Stimulated activated CD4-positive, alpha-beta T cell treated with anti-CD3 and anti-CD28 coated beads, Interleukin-12 subunit alpha, Interleukin-12 subunit beta, amount 100 ng/mL, for 24 hours (primary cell): ENCODE data around the gene TOM1L1.

ENCODE experiments used
- DNase-seq, 2 experiments: peaks; one replicate each; pipeline ENCODE4 v3.0.0-alpha.2; 2020; ENCODE audit warnings: low read depth in 2 of 2

Gene TOM1L1

DNA sequence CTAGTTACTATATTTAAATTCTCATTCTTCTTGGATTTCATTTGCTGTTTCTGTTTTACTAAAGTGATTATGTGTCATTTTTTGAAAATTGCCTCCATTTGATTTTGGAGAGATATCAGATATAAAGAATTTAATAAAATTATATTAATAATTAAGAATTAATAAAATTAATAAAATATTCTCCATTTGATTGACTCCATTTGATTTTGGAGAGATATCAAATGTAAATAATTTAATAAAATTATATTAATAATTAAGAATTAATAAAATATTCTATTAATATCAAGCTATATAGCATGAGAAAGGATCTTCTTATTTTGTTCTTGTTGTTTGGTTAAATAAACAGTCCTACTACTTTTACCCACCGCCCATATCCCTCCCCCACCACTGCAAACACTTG lies 90.9 kb downstream of the TOM1L1 start:
- no peak for DNase-seq

DNA sequence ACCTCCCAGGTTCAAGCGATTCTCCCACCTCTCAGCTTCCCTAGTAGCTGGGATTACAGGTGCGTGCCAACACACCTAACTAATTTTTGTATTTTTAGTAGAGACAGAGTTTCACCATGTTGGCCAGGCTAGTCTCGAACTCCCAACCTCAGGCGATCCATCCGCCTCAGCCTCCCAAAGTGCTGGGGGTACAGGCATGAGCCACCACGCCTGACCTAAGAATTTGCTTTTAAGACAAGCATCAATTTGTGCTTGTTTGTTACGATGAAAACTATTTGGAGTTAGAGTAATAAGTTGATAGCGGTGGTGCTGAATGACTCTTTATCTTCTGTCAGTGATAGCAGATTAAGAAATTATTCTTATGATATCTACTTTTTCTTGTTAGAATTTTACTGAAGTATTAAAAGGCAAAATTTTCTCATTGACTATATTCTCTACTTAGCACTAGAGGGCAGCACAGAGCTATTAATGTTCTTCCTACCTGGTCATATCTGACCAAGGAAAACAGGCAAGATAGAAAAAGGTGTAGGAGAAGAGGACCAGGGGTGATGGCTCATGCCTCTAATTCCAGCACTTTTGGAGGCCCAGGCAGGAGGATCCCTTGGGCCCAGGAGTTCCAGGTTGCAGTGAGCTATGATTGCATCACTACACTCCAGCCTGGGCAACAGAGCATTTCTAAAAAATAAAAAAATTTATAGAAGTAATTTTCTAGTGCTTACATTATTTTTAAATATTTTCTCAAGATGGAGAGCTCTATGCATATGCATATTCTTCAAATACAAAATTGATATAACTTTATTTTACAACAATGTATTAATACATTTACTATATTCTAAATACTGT lies 92.4 kb downstream of the TOM1L1 start:
- no peak for DNase-seq

DNA sequence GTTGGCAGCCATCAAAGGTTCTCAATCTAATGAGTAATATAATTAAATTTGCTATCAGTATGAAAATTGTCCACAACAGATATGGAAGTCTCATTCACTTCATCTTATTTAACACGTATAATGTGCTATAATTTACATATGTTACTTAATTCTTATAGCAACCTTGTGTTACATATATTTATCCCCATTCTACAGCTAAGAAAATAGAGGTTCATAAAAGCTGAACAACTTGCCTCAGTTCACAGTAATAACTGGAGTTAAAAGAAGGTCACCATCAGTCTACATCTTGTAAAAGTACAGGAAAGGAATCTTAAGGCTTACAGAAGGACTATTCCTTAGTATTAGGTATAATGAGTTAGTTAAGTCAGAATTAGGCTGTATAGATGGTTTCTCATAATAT lies 95.8 kb downstream of the TOM1L1 start:
- no peak for DNase-seq

DNA sequence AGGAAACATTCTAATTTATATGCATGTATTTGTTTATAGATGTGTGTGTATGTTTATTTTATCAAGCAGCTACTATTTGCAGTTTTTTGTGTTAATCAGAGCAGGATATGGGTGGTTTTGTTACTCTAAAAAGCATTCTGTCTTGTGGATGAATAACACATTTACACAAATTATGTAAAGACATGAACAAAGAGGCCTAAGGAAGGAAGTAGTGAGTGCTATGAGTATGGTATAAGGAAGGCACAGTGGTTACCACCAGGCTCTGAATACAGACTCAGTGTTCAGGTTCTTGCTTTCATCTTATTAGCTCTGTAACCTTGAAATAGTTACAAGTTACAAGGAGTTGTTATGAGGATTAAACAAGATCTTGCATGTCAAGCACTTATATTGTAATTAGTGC lies 101.8 kb downstream of the TOM1L1 start:
- no peak for DNase-seq

DNA sequence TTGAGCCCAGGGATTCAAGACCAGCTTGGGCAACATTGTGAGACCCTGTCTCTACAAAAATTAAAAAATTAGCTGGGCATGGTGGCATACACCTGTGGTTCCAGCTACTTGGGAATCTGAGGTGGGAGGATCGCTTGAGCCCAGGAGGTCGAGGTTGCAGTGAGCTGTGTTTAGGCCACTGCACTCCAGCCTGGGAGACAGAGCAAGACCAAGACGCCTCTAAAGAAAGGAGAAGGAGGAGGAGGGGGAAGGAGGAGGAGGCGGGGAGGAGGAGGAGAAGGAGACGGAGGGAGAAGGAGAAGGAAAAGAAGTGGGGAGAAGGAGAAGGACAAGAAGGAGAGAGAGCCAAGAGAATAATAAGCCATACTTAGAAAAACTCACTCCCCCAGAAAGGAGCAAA lies 103.8 kb downstream of the TOM1L1 start:
- DNase-seq = no peak

DNA sequence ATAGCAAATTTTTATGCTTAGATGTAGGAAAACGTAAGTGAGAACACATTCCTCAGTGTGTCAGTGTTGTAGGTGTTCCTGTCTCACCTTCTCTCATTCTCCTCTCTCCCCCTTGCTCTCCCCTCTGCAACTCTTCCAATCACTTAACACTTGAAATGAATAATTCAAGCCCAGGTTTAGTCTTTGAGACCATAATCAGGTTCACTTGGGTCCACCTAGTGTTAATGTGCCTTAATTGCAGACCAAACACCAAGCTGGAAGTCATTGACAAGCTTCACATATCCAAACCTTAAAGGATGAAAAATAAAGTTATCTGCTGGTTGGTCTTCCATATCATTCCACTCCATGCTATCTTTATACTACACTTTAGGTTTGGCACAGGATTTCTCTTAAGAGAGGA lies 104.9 kb downstream of the TOM1L1 start:
- DNase-seq = no peak
